A549 (cell line): ENCODE measurements around the gene FSTL4. TPM values are rescaled to one million over a fixed set of nuclear protein-coding genes. Genes with fewer than 3 reads are reported as not detected.
A peak's percentile ranks its signal among the peaks of the same experiment; 100 is the strongest.

ENCODE experiments used
- ATAC-seq, 2 experiments: fragments of 200-7000 bp in 1 of 2; fragments of >200 bp in 1 of 2; cut with Nextera tagmentation in 1 of 2; cut with Tn5 transposase in 1 of 2; 3 replicates each; pipeline versions ENCODE4 v1.8.0 to v1.9.1; 2018 to 2020; ENCODE audit warnings: mild to moderate bottlenecking in 1 of 2, moderate library complexity in 1 of 2
- CTCF ChIA-PET: fragments of 300-600 bp; sonication (Branson Sonifier 250); formaldehyde crosslinking; extraction: SDS; loops from one replicate; lab custom pipeline; 2021; ENCODE audit warnings: antibody characterized with exemption, inconsistent platforms; lab: Yijun Ruan, JAX
- POLR2A ChIA-PET: fragments of 350-600 bp; formaldehyde crosslinking; extraction: SDS; loops from one replicate; lab custom pipeline; 2021; ENCODE audit warnings: antibody characterized with exemption, inconsistent platforms; lab: Yijun Ruan, JAX
- DNase-seq, 2 experiments: peaks; one replicate each; pipeline versions ENCODE4 v3.0.0 to v3.0.0-alpha.2; 2011 to 2016; ENCODE audit warnings: low read depth in 1 of 2, low spot score in 1 of 2
- FAIRE-seq: peaks from 2 replicates; lab custom pipeline; 2011; peaks lifted over from hg19 to GRCh38; lab: Jason Lieb, UNC
- H3K27ac ChIP-seq, 2 experiments: fragments of >200 bp; sonication (Bioruptor Twin); formaldehyde crosslinking; 3 replicates each; pipeline ENCODE4 v1.5.1; 2016 to 2017
- H3K4me1 ChIP-seq: fragments of >200 bp; sonication (Bioruptor Twin); formaldehyde crosslinking; 3 replicates; pipeline ENCODE4 v1.6.1; 2016
- H3K4me2 ChIP-seq: fragments of >200 bp; sonication (Bioruptor Twin); formaldehyde crosslinking; 3 replicates; pipeline ENCODE4 v1.6.1; 2016
- H3K4me3 ChIP-seq: fragments of >200 bp; sonication (Bioruptor Twin); formaldehyde crosslinking; 3 replicates; pipeline ENCODE4 v1.5.1; 2016
- H3K9me3 ChIP-seq: fragments of >200 bp; sonication (Bioruptor Twin); formaldehyde crosslinking; 3 replicates; pipeline ENCODE4 v1.6.1; 2016
- CBX8 ChIP-seq: fragments of 200-600 bp; sonication (generic); IDR thresholded peaks from 2 replicates; pipeline ENCODE4 v1.6.1; 2016
- CHD2 ChIP-seq: fragments of 150-350 bp; IDR thresholded peaks from 2 replicates; pipeline ENCODE4 v1.6.1; 2014; ENCODE audit warnings: low read length; ENCODE audit not compliant: partially characterized antibody
- CTCF ChIP-seq: fragments of >200 bp; sonication (Bioruptor Twin); formaldehyde crosslinking; IDR thresholded peaks from 3 replicates; pipeline ENCODE4 v1.5.1; 2016
- E2F6 ChIP-seq: IDR thresholded peaks from 2 replicates; pipeline ENCODE4 v1.6.1; 2012; ENCODE audit warnings: low read depth, borderline replicate concordance
- EHF ChIP-seq: fragments of 250-450 bp; sonication (Bioruptor Pico); IDR thresholded peaks from 2 replicates; pipeline ENCODE4 v1.5.0; 2020; ENCODE audit warnings: mild to moderate bottlenecking
- FOSL2 ChIP-seq, 2 experiments: fragments of 450-650 bp in 1 of 2; fragments of >200 bp in 1 of 2; sonication (Bioruptor Twin) in 1 of 2; formaldehyde crosslinking; IDR thresholded peaks; 2 replicates each; pipeline versions ENCODE4 v1.5.0 to v1.6.1; 2016 to 2020; ENCODE audit warnings: mild to moderate bottlenecking in 1 of 2, moderate library complexity in 1 of 2
- HES2 ChIP-seq: fragments of >200 bp; sonication (Bioruptor Twin); formaldehyde crosslinking; IDR thresholded peaks from 2 replicates; pipeline ENCODE4 v1.6.1; 2016
- HEYL ChIP-seq: fragments of 250-450 bp; sonication (Bioruptor Pico); IDR thresholded peaks from 2 replicates; pipeline ENCODE4 v1.8.0; 2021; ENCODE audit warnings: mild to moderate bottlenecking, moderate library complexity
- KDM5A ChIP-seq: fragments of 200-600 bp; sonication (generic); IDR thresholded peaks from 2 replicates; pipeline ENCODE4 v1.6.1; 2016; ENCODE audit warnings: antibody characterized with exemption, mild to moderate bottlenecking
- MAFK ChIP-seq: fragments of 450-650 bp; IDR thresholded peaks from 2 replicates; pipeline ENCODE4 v1.6.1; 2014; ENCODE audit not compliant: partially characterized antibody
- MAX ChIP-seq: IDR thresholded peaks from 2 replicates; pipeline ENCODE4 v1.6.1; 2012
- MAZ ChIP-seq: fragments of 150-350 bp; IDR thresholded peaks from 2 replicates; pipeline ENCODE4 v1.6.1; 2014; ENCODE audit warnings: antibody characterized with exemption, low read depth, low read length, borderline replicate concordance
- MYC ChIP-seq: IDR thresholded peaks from 2 replicates; pipeline ENCODE4 v1.6.1; 2012; ENCODE audit warnings: mild to moderate bottlenecking, inconsistent platforms, low read length, improper control_type of control experiment, borderline replicate concordance
- NR3C1 ChIP-seq: fragments of >200 bp; sonication (Bioruptor Twin); formaldehyde crosslinking; IDR thresholded peaks from 3 replicates; pipeline ENCODE4 v1.6.1; 2017
- REST ChIP-seq: fragments of 200-600 bp; sonication (generic); IDR thresholded peaks from 2 replicates; pipeline ENCODE4 v1.6.1; 2016; ENCODE audit warnings: antibody characterized with exemption, mild to moderate bottlenecking, moderate library complexity
- RNF2 ChIP-seq: fragments of 200-600 bp; sonication (generic); IDR thresholded peaks from 2 replicates; pipeline ENCODE4 v1.6.1; 2016; ENCODE audit warnings: low read depth, mild to moderate bottlenecking, antibody characterized with exemption, moderate library complexity, borderline replicate concordance
- SREBF2 ChIP-seq: fragments of 450-650 bp; IDR thresholded peaks from 2 replicates; pipeline ENCODE4 v1.6.1; 2014; ENCODE audit warnings: mild to moderate bottlenecking, moderate library complexity
- TFCP2L1 ChIP-seq: fragments of 250-450 bp; sonication (Bioruptor Pico); IDR thresholded peaks from 2 replicates; pipeline ENCODE4 v1.5.0; 2021; ENCODE audit warnings: mild to moderate bottlenecking
- TP53 ChIP-seq: fragments of 250-450 bp; sonication (Bioruptor Pico); IDR thresholded peaks from 2 replicates; pipeline ENCODE4 v1.5.0; 2021; ENCODE audit warnings: mild to moderate bottlenecking, moderate library complexity
- USF2 ChIP-seq: fragments of 450-650 bp; IDR thresholded peaks from 2 replicates; pipeline ENCODE4 v1.6.1; 2014; ENCODE audit warnings: antibody characterized with exemption
- ZSCAN20 ChIP-seq: fragments of 250-450 bp; sonication (Bioruptor Pico); IDR thresholded peaks from 2 replicates; pipeline ENCODE4 v1.8.0; 2022; ENCODE audit warnings: mild to moderate bottlenecking, moderate library complexity
- WGBS: methylation state at CpG from one replicate; pipeline ENCODE4 v1.1.6; 2017; ENCODE audit errors: missing lambda C conversion rate; 5-methylcytosine and 5-hydroxymethylcytosine counted together
- polyA plus RNA-seq, 4 experiments: library from polyadenylated mRNA; depleted of rRNA in 3 of 4; stranded (reverse); fragments of >200 nt; fragmentation: RNase III in 1 of 4; extraction: RNeasy Plus Mini Kit Qiagen cat#74134 plus additional on column Dnase treatment in 1 of 4; gene quantifications; 2 replicates in 3 of 4; 3 replicates in 1 of 4; pipeline ENCODE4 v1.2.3, GENCODE V29; 2011 to 2017

FSTL4 gene
- polyA plus RNA-seq, 2 of the 4 experiments (the other 2 are of a cell fraction): 1.6 to 1.8 TPM

- no peak for TF ChIP-seq CTCF
- no peak for TF ChIP-seq CBX8
- TF ChIP-seq KDM5A: no peak
- TF ChIP-seq MAX: no peak
- TF ChIP-seq, all 56 proteins: peak for 0
Observed at GRCh38 chr5:133512896-133513295, 99.4 kb downstream of the FSTL4 start (continued).

GRCh38 chr5:133511653-133512235, 100.6 kb downstream of the FSTL4 start:
- 91% methylated on average over 7 of the region's 7 CpGs for WGBS
- no peak for ATAC-seq
- H3K4me2 ChIP-seq: no peak overlapping the region
- no peak for TF ChIP-seq HES2
- TF ChIP-seq TFCP2L1 (CRISPR knock-in tag): no peak
- TF ChIP-seq ZSCAN20 (CRISPR knock-in tag): no peak
- no peak for TF ChIP-seq RNF2
- no peak for TF ChIP-seq MAX
- TF ChIP-seq HEYL (CRISPR knock-in tag): no peak
- TF ChIP-seq KDM5A: no peak
- TF ChIP-seq E2F6: no peak
- no peak for TF ChIP-seq MAZ
- no peak for TF ChIP-seq USF2
- TF ChIP-seq CBX8: no peak
- TF ChIP-seq NR3C1: no peak
- no peak for TF ChIP-seq MYC
- TF ChIP-seq CHD2: no peak
- TF ChIP-seq, all 56 proteins: peak for 0
- FAIRE-seq (no peak), DNase-seq (no peak)
- H3K4me1 ChIP-seq: peaks cover 5% of the 10 kb centered on the region
- ChIA-PET CTCF (interaction anchor here (0.6 to 3.3 kb wide), 5 partner anchors 14 to 355 kb away, joined by 3 to 17 read pairs (median 4); no protein-coding TSS in a partner anchor), POLR2A (no interaction called here)
- no peaks in the 10 kb centered on the region for H3K9me3 ChIP-seq
- no peak overlapping the region for H3K4me3 ChIP-seq
- no peak overlapping the region for H3K27ac ChIP-seq

GRCh38 chr5:133510634-133511262, 101.6 kb downstream of the FSTL4 start:
- no peak for TF ChIP-seq KDM5A
- TF ChIP-seq MAFK: peak; percentile 36
- ChIA-PET POLR2A (no interaction called here), CTCF (interaction anchor here (0.8 to 3.3 kb wide), 3 partner anchors 8 to 87 kb away, joined by 3 to 17 read pairs (median 8); no protein-coding TSS in a partner anchor)
- Histone ChIP-seq H3K4me2 (no peak overlapping the region), H3K27ac (no peak overlapping the region), H3K4me3 (no peak overlapping the region), H3K4me1 (peaks cover 9% of the 10 kb centered on the region), H3K9me3 (no peaks in the 10 kb centered on the region)
- no peak for ATAC-seq
- no peak for FAIRE-seq
- 88% methylated on average over 11 of the region's 11 CpGs for WGBS
- DNase-seq: no peak

GRCh38 chr5:133509742-133510079, 102.6 kb downstream of the FSTL4 start:
- ChIA-PET POLR2A (no interaction called here), CTCF (interaction anchor here (3.3 kb wide), 1 partner anchor 86 kb away, joined by 17 read pairs; no protein-coding TSS in a partner anchor)
- Histone ChIP-seq H3K4me1 (peaks cover 9% of the 10 kb centered on the region), H3K4me3 (no peak overlapping the region), H3K4me2 (no peak overlapping the region), H3K9me3 (no peaks in the 10 kb centered on the region), H3K27ac (no peak overlapping the region)
- 71% methylated on average over 4 of the region's 4 CpGs for WGBS
- FAIRE-seq (no peak), DNase-seq (no peak), ATAC-seq (no peak)
- TF ChIP-seq MAX (no peak), TP53 (no peak), FOSL2 (IDR thresholded peaks at IDR 0.05) (no peak), FOSL2 (CRISPR knock-in tag; IDR thresholded peaks at IDR 0.05) (no peak), REST (no peak), EHF (CRISPR knock-in tag) (no peak), SREBF2 (no peak), E2F6 (no peak), CBX8 (no peak)
